SJSA1 (cell line): ENCODE measurements around the gene SOCS7. TPM values are rescaled to one million over a fixed set of nuclear protein-coding genes. Genes with fewer than 3 reads are reported as not detected.

Source experiments
- DNase-seq, 2 experiments: peaks; one replicate each; pipeline ENCODE4 v3.0.0-alpha.2; 2015 to 2020; ENCODE audit warnings: low spot score in 2 of 2, low read depth in 1 of 2
- H3K27ac ChIP-seq: fragments of 250-450 bp; sonication (Bioruptor Pico); 2 replicates; pipeline ENCODE4 v1.5.1; 2020; ENCODE audit warnings: mild to moderate bottlenecking, moderate library complexity
- H3K27me3 ChIP-seq: fragments of 250-450 bp; sonication (Bioruptor Pico); replicated peaks from 2 replicates; pipeline ENCODE4 v1.5.1; 2020; ENCODE audit warnings: mild to moderate bottlenecking, moderate library complexity
- H3K36me3 ChIP-seq: fragments of 250-450 bp; sonication (Bioruptor Pico); 2 replicates; pipeline ENCODE4 v1.5.1; 2020; ENCODE audit warnings: mild to moderate bottlenecking
- H3K4me1 ChIP-seq: fragments of 250-450 bp; sonication (Bioruptor Pico); replicated peaks from 2 replicates; pipeline ENCODE4 v1.6.1; 2021; ENCODE audit warnings: mild to moderate bottlenecking
- H3K4me3 ChIP-seq: fragments of 250-450 bp; sonication (Bioruptor Pico); 2 replicates; pipeline ENCODE4 v1.5.1; 2020; ENCODE audit warnings: mild to moderate bottlenecking
- H3K9me3 ChIP-seq: fragments of 250-450 bp; sonication (Bioruptor Pico); replicated peaks from 2 replicates; pipeline ENCODE4 v1.5.1; 2020; ENCODE audit warnings: mild to moderate bottlenecking
- total RNA-seq: library from RNA; depleted of rRNA; stranded (reverse); fragments of >200 nt; shearing (Covaris generic); gene quantifications from 2 replicates; pipeline ENCODE4 v1.2.3, GENCODE V29; 2014

The SOCS7 gene
- total RNA-seq, 1 experiment from 2014 or later: 14.2 TPM

DNA sequence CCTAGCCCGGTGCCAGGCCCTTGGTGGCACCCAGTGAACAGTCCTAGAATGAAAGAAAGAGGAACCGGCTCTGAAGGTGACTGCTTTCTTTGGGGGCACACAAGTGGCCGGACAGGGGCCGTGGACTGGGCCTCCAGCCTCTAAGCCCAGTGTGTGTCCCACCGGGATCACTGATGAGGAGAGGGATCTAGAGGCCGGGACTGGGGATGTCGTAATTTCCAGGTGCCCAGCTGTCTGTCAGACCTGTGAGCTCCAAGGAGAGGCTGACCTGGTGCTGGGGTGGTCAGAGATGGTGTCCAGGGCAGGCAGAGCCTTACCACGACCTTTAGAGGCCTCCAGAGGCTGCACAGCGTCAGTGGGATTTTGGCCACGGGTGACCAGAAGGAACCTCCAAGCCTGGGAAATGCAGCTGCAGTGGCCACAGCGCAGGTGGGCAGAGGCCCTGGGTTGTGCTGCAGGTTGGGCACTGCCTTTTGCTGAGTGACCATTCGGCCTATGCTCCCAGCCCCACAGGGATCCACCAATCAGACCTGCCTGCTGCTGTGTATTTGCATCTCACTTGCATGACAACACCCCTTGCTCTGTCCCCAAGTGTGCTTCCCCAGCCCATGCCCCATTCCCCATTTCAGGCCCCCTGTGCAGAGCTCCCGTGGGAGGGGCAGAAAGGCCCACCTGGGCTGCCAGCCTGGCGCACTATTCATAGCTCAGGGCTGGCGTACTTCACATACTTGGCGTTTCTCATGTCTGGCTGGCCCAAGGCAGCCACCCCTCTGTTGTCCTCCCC lies 89.2 kb downstream of the SOCS7 start:
- H3K27me3 ChIP-seq: no peaks in the 10 kb centered on the region
- H3K27ac ChIP-seq: no peak overlapping the region

DNA sequence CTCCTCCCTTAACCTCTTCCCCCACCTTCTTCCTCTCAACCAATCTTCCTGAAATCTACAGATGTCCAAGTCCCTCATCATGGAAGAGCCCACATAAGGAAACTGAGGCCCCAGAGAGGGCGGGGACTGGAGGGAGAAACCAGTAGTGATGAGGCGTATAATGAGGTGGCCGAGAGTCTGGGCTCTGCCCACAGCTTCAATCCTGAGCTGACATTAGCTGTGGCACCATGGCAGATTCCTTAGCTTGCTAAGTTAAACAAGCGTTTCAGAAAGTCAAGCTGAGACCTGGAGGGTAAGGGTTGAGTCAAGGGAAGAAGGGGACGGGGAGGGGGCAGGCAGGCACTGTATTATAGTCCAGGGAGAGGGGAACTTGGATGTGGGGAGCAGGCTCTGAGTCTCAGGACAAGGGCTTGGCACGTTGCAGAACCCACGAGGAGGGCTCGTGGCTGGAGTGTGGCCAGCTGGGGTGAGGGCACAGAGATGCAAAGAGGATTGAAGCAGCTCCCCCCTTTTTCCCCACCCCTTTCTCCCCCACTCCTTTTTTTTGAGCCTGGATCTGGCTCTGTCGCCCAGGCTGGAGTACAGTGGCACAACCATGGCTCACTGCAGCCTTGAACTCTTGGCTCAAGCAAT lies 89.9 kb downstream of the SOCS7 start:
- no peaks in the 10 kb centered on the region for H3K9me3 ChIP-seq
- H3K27me3 ChIP-seq: no peaks in the 10 kb centered on the region
- H3K36me3 ChIP-seq: peaks cover 13% of the 10 kb centered on the region
- no peak for DNase-seq
- no peak overlapping the region for H3K27ac ChIP-seq
- no peak overlapping the region for H3K4me3 ChIP-seq
- peaks cover 7% of the 10 kb centered on the region for H3K4me1 ChIP-seq

More for the DNA sequence above, 89.2 kb downstream of the SOCS7 start:
- H3K9me3 ChIP-seq: no peaks in the 10 kb centered on the region
- H3K4me3 ChIP-seq: no peak overlapping the region
- H3K36me3 ChIP-seq: peaks cover 13% of the 10 kb centered on the region
- peaks cover 7% of the 10 kb centered on the region for H3K4me1 ChIP-seq
- DNase-seq: no peak

- Histone ChIP-seq H3K9me3 (no peaks in the 10 kb centered on the region), H3K36me3 (peaks cover 19% of the 10 kb centered on the region), H3K27me3 (no peaks in the 10 kb centered on the region), H3K27ac (no peak overlapping the region), H3K4me3 (no peak overlapping the region), H3K4me1 (peaks cover 9% of the 10 kb centered on the region)
- DNase-seq: no peak
Measured at GRCh38 chr17:38442548-38442947, 90.9 kb downstream of the SOCS7 start.

DNA sequence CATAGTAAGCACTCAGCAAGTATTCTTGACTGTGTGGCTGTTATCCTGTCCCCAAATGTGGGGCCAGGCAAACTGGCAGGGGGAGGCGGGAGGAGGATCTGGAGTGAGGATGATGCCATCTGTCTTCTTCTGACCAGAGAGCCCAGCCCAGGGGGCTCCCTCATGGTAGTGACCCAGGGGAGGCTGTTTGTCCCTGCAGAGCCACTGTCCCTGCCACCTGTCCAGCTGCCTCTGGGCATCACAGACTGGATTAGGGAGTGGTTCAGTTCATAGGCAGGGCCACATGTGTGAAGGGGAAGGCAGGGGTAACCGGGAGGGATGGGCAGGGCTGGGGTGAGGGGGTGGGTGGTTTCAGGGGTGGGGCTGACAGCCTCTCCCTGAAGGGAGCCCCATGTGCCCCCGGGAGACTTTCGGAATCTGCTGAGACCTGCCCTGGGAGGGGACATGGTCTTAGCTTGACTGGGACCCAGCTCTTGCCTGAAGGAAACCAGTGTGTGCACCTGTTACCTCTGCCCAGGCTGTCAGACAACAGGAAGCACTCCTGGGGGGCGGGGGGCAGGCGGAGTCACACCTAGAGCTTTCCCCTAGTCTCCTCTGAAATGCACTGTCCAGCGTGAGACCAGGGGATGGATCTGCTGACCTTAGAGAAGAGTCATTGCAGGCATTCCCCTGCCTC lies 91.8 kb downstream of the SOCS7 start:
- Histone ChIP-seq H3K27ac (no peak overlapping the region), H3K4me3 (no peak overlapping the region), H3K36me3 (peaks cover 25% of the 10 kb centered on the region), H3K27me3 (no peaks in the 10 kb centered on the region), H3K9me3 (no peaks in the 10 kb centered on the region), H3K4me1 (peaks cover 18% of the 10 kb centered on the region)
- DNase-seq: no peak

- Histone ChIP-seq H3K27ac (no peak overlapping the region), H3K36me3 (peaks cover 28% of the 10 kb centered on the region), H3K4me1 (peaks cover 25% of the 10 kb centered on the region), H3K9me3 (no peaks in the 10 kb centered on the region), H3K27me3 (no peaks in the 10 kb centered on the region), H3K4me3 (no peak overlapping the region)
- peak; percentile 54 to 72 for DNase-seq
Measured at GRCh38 chr17:38444151-38444550, 92.5 kb downstream of the SOCS7 start.

GRCh38 chr17:38447502-38448085 lies 96.0 kb downstream of the SOCS7 start:
- DNase-seq: no peak
- H3K36me3 ChIP-seq: peaks cover 38% of the 10 kb centered on the region
- H3K4me1 ChIP-seq: peaks cover 59% of the 10 kb centered on the region

DNA sequence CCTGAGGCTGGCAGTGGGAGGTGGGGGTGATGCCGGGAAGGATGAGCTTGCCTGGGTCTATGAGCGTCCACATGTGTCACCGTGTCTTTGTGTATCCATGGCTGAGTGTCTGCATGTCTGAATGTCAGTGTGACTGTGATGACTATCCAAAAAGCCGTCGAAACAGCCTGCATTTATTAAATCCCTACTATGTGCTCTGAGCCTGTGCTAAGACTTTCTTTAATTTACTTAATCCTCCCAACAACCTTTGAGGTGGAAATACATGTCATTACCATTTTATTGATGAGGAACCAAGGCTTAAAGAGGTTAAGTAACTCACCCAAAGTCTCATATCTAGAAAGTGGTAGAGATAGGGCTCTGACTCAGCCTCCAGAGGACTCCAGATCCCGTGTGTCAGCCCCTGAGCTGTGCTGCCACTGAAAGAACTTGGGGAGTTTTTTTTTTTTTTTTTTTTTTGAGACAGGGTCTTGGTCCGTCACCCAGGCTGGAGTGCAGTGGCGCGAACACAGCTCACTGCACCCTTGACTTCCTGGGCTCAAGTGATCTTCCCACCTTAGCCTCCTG lies 96.6 kb downstream of the SOCS7 start:
- H3K4me1 ChIP-seq: peaks cover 66% of the 10 kb centered on the region
- no peaks in the 10 kb centered on the region for H3K27me3 ChIP-seq
- H3K9me3 ChIP-seq: no peaks in the 10 kb centered on the region
- peaks cover 38% of the 10 kb centered on the region for H3K36me3 ChIP-seq
- H3K27ac ChIP-seq: peak overlapping the region; percentile 65
- DNase-seq: no peak
- no peak overlapping the region for H3K4me3 ChIP-seq

More at GRCh38 chr17:38447502-38448085, 96.0 kb downstream of the SOCS7 start:
- Histone ChIP-seq H3K27ac (peak overlapping the region; percentile 65), H3K4me3 (no peak overlapping the region), H3K27me3 (no peaks in the 10 kb centered on the region), H3K9me3 (no peaks in the 10 kb centered on the region)

GRCh38 chr17:38449364-38449763 lies 97.7 kb downstream of the SOCS7 start:
- no peak for DNase-seq
- Histone ChIP-seq H3K4me1 (peaks cover 67% of the 10 kb centered on the region), H3K27me3 (no peaks in the 10 kb centered on the region), H3K4me3 (no peak overlapping the region), H3K27ac (peak overlapping the region; percentile 24), H3K36me3 (peaks cover 36% of the 10 kb centered on the region), H3K9me3 (no peaks in the 10 kb centered on the region)

DNA sequence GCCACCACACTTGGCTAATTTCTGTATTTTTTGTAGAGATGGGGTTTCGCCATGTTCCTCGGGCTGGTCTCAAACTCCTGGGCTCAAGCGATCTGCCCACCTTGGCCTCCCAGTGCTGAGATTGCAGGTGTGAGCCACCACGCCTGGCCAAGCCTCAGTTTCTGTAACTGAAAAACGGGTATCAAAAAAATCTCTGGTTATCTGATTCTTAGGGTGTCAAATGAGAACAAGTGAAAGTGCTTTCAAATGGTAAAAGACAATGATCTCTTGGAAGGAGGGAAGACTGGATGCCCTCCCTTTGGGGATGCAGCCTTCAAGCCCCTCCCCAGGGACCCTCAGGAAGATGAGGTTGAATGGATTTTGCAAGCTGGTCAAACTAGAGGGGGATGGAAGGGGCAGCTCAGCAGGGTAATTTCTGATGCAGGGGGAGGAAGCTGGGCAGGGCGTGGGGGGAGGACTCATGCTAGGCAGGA lies 98.9 kb downstream of the SOCS7 start:
- H3K4me1 ChIP-seq: peaks cover 79% of the 10 kb centered on the region
- no peak for DNase-seq
- peak overlapping the region; percentile 40; the same call in 1 of the 2 replicates for H3K4me3 ChIP-seq

GRCh38 chr17:38451030-38451839 lies 99.6 kb downstream of the SOCS7 start:
- H3K4me3 ChIP-seq: peak overlapping the region; percentile 40
- H3K9me3 ChIP-seq: no peaks in the 10 kb centered on the region
- H3K36me3 ChIP-seq: peaks cover 41% of the 10 kb centered on the region
- peaks cover 85% of the 10 kb centered on the region for H3K4me1 ChIP-seq
- no peaks in the 10 kb centered on the region for H3K27me3 ChIP-seq
- peak overlapping the region; percentile 95 for H3K27ac ChIP-seq
- peak; percentile 93 for DNase-seq

More for the DNA sequence above, 98.9 kb downstream of the SOCS7 start:
- Histone ChIP-seq H3K27ac (peak overlapping the region; percentile 95), H3K9me3 (no peaks in the 10 kb centered on the region), H3K27me3 (no peaks in the 10 kb centered on the region), H3K36me3 (peaks cover 34% of the 10 kb centered on the region)

DNA sequence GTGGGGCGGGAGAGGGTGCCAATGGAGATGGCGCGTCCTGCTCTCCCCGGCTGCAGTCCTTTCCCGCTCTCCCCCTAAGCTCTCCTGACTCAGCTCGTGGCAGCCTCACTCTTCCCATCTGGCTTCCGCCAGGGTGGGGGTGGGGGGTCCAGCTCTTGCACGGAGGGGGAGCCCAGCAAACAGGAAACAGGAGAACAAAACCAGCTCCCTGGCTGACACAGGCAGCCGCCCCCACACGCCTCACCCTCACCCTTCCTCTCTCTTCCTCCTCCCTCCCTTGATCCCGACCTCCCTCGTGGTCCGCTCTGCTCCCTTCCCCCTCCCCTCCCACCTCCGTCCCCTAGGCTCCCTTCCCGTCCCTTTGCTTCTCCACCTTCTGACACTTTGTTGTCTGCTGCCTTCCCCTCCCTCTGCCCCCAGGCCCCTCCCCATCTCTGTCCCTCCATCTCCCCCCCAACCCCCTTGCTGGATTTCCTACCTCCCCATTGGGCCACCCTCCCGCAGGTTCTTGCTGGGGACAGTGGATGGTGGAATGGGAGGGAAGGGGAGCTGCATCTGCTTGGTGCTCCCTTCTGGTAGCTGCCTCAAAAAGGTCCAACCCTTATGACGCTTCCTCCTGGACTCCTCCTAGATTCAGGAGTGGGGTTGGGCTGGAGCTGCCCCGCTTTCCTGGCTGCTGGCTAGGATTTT lies 100.3 kb downstream of the SOCS7 start:
- Histone ChIP-seq H3K36me3 (peaks cover 45% of the 10 kb centered on the region), H3K27me3 (no peaks in the 10 kb centered on the region), H3K4me3 (peak overlapping the region; percentile 40), H3K9me3 (no peaks in the 10 kb centered on the region), H3K4me1 (peaks cover 88% of the 10 kb centered on the region), H3K27ac (peak overlapping the region; percentile 95)
- DNase-seq: peak; percentile 92 to 96

GRCh38 chr17:38452719-38453118 lies 101.1 kb downstream of the SOCS7 start:
- Histone ChIP-seq H3K27ac (peak overlapping the region; percentile 95), H3K9me3 (no peaks in the 10 kb centered on the region), H3K4me3 (no peak overlapping the region), H3K36me3 (peaks cover 47% of the 10 kb centered on the region), H3K4me1 (peaks cover 84% of the 10 kb centered on the region), H3K27me3 (no peaks in the 10 kb centered on the region)
- no peak for DNase-seq
